ENCODE measurements around the gene RALGAPA2. TPM values are rescaled to one million over a fixed set of nuclear protein-coding genes. Genes with fewer than 3 reads are reported as not detected.
A peak's percentile ranks its signal among the peaks of the same experiment; 100 is the strongest.
"Not testable (repeated sequence)": the region's sequence is repeated elsewhere in the genome, so short reads cannot be mapped to it uniquely, and the experiment has no call there.

The RALGAPA2 gene
- total RNA-seq, 2 donors from 2014 or later: 55.5 to 80.0 TPM

DNA sequence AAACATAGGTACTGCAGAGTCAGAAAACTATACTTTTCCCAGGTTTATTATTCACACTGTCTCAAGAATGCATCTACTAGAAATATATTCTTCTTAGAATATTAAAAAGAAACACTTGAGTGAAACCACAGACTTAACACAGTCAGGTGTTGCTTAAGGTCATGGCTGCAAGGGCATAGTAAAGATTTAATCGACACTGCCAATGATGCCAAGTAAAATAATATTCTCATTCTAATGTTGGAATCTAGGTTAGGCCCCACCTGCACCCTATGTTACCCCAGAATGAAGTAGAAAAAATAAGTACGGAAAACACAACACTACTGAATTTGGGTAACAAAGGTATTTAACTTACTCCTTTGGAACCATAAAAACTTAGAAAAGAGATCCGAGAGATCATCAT lies 155.0 kb downstream of the RALGAPA2 start:
- intact Hi-C loops (cut with DNase I, micrococcal nuclease): no loop called here
- DNase-seq: no peak
- ATAC-seq: no peak

DNA sequence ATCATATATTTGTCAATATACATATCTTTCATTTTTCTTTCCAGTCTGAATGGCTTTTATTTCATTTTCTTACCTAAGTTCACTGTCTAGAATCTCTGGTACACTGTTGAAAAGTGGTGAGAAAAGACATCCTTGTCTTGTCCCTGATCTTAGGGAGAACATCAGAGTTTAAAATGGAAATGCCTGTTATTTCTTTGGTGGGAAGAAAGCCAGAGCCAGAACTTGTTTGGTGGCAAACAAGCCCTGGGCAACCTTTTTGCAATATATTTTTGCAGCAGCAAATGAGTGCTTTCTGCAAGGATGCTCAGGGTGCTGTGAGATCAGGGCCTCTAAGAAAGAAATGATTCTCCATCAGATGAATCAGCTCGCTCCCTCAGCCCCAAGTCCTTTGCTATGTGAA lies 156.6 kb downstream of the RALGAPA2 start:
- no peak for DNase-seq
- intact Hi-C loops (cut with DNase I, micrococcal nuclease): no loop called here
- no peak for ATAC-seq

DNA sequence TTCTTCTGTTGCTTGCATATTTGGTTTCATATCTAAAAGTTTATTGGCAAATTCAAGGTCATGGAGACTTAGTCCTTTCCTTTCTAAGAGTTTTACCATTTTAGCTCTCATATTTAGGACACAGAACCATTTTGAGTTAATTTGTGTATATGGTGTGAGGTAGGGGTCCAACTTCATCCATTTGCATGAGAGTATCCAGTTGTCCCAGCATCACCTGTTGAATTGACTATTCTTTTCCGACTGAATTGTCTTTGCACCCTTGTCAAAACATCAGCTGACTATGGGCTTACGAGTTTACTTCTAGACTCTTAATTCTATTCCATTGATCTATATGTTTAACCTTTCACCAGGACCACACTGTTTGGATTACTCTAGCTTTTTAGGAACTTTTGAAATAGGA lies 157.5 kb downstream of the RALGAPA2 start:
- no peak for ATAC-seq
- intact Hi-C loops (cut with DNase I, micrococcal nuclease): no loop called here
- no peak for DNase-seq

DNA sequence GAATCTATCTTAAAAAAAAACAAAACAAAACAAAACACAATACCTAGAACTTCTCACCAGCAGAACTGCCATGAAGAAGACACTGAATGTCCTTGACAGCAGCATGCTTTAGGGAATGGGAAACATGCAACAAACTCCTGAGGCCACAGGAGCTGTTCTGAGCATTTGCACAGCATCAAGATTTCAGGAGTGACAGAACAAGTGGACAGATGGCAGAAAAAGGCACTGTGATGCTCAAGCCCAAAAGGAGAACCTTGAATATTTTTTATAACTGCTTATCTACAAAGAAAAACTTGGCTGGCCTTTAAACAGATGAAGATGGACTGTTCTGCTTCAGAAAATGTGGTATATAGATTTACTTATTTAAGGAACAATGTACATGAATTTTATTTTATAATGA lies 158.9 kb downstream of the RALGAPA2 start:
- no peak for DNase-seq
- intact Hi-C loops (cut with DNase I, micrococcal nuclease): no loop called here

GRCh38 chr20:20552076-20552475 lies 160.4 kb downstream of the RALGAPA2 start:
- no peak for DNase-seq
- intact Hi-C loops (cut with DNase I, micrococcal nuclease): no loop called here

More for the DNA sequence above, 158.9 kb downstream of the RALGAPA2 start:
- ATAC-seq: no peak

DNA sequence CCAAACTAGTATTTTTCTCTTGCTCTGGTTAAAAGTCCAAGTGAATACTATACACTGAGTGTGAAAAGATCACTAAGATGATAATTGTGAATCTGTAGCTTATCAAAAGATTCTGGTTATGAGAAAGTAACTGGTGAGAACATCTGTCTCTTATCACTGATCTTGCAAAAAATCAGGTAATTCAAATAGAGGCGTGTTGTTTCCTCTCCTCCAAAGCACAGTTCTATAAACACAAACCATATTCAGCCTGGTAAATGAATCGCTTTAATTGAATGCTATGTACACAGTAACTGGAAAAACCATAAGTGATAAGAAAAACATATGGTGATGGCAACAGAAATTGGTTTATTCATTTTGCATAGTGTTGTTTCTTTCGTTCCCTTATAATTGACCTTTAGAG lies 161.0 kb downstream of the RALGAPA2 start:
- ATAC-seq: peak; percentile 58
- intact Hi-C loops (cut with DNase I, micrococcal nuclease): no loop called here
- DNase-seq: no peak

More at GRCh38 chr20:20552076-20552475, 160.4 kb downstream of the RALGAPA2 start:
- no peak for ATAC-seq

- DNase-seq (no peak), ATAC-seq (peak; percentile 68)
- intact Hi-C loops (cut with DNase I, micrococcal nuclease): no loop called here
Measured at GRCh38 chr20:20549704-20550103, 162.7 kb downstream of the RALGAPA2 start.

GRCh38 chr20:20549267-20549612 lies 163.2 kb downstream of the RALGAPA2 start:
- ATAC-seq (peak; percentile 14), DNase-seq (peak in 1 of 2 donors; percentile 30)
- intact Hi-C loops (cut with DNase I, micrococcal nuclease): no loop called here

GRCh38 chr20:20548527-20549266 lies 163.7 kb downstream of the RALGAPA2 start:
- DNase-seq (no peak), ATAC-seq (peak; percentile 77)
- intact Hi-C loops (cut with DNase I, micrococcal nuclease): no loop called here

DNA sequence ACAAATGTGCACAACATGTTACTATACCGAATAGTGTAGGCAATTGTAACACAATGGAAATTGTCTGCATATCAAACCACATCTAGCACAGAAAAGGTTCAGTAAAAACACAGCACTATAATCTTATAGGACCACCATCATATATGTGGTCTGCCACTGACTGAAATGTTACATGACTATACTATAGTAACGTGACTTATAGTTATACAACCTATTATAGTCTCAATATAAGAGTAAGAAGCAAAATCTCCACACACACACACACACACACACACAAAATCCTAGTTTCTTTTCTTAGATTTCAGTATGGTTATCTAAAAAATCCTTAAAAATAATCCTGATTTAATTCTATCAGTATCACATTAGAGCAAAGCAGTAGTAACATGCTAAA lies 164.6 kb downstream of the RALGAPA2 start:
- intact Hi-C loops (cut with DNase I, micrococcal nuclease): no loop called here
- DNase-seq (no peak), ATAC-seq (no peak)

DNA sequence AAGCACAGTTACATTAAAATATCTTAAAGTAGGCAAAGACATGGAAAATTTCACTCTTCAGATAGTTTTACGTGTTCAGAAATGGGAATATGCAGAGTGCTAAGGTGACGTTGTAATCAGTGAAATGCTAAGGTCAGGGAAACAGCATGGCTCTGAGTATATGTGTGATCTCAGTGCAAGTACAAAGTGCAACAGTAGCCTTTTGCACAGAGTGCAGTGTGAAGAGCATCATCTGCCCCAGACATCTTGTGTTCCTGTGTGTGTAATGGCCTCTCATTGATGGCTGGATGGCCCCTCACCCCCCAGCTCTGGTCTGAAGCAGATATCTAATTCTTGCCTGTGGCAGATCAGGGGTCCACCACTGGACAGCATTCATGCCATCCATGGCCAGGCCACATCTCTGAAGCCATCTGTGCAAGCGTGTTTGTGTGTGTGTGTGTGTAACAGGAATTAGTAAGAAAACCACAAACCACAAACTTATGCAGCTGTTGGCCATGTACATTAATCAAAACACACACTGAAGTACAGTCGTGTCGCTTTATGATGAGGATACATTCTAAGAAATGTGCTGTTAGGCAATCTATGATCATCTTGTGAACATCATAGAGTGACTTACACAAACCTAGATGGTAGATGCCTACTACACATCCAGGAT lies 165.1 kb downstream of the RALGAPA2 start:
- no peak for DNase-seq
- ATAC-seq: peak; percentile 76
- intact Hi-C loops (cut with DNase I, micrococcal nuclease): no loop called here

GRCh38 chr20:20546402-20546801 lies 166.0 kb downstream of the RALGAPA2 start:
- ATAC-seq (no peak), DNase-seq (no peak)

DNA sequence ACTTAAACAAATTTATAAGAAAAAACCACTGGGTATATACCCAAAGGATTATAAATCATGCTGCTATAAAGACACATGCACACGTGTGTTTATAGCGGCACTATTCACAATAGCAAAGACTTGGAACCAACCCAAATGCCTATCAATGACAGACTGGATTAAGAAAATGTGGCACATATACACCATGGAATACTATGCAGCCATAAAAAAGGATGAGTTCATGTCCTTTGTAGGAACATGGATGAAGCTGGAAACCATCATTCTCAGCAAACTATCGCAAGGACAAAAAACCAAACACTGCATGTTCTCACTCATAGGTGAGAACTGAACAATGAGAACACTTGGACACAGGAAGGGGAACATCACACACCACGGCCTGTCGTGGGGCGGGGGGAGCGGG lies 169.1 kb downstream of the RALGAPA2 start:
- intact Hi-C loops (cut with DNase I, micrococcal nuclease); ATAC-seq; DNase-seq: not testable (repeated sequence)

More at GRCh38 chr20:20546402-20546801, 166.0 kb downstream of the RALGAPA2 start:
- intact Hi-C loops (cut with DNase I, micrococcal nuclease): no loop called here

GRCh38 chr20:20536240-20536933 lies 176.1 kb downstream of the RALGAPA2 start:
- DNase-seq (no peak), ATAC-seq (peak; percentile 83)
- intact Hi-C loops (cut with DNase I, micrococcal nuclease): no loop called here

DNA sequence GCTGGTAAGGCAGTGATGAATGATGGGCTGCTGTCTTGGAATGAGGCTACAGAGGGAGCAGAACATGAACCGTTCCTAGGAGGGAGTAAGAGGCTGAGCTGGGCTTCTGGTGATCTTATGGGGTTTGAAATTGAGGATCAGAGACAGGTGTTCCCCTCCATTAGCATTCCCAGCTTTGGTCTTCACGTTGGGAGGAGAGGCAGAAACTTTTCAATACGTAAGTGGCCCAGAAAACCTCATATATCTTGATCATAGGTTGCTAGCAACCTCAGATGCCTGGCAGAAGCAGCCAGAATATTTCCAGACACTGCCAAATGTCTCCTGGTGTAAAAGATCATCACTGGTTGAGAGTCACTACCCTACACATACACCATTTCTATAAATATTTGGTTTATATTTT lies 177.4 kb downstream of the RALGAPA2 start:
- intact Hi-C loops (cut with DNase I, micrococcal nuclease): no loop called here

GRCh38 chr20:20531283-20531682 lies 181.2 kb downstream of the RALGAPA2 start:
- DNase-seq (no peak), ATAC-seq (no peak)
- intact Hi-C loops (cut with DNase I, micrococcal nuclease): no loop called here

More for the DNA sequence above, 177.4 kb downstream of the RALGAPA2 start:
- DNase-seq (no peak), ATAC-seq (no peak)

DNA sequence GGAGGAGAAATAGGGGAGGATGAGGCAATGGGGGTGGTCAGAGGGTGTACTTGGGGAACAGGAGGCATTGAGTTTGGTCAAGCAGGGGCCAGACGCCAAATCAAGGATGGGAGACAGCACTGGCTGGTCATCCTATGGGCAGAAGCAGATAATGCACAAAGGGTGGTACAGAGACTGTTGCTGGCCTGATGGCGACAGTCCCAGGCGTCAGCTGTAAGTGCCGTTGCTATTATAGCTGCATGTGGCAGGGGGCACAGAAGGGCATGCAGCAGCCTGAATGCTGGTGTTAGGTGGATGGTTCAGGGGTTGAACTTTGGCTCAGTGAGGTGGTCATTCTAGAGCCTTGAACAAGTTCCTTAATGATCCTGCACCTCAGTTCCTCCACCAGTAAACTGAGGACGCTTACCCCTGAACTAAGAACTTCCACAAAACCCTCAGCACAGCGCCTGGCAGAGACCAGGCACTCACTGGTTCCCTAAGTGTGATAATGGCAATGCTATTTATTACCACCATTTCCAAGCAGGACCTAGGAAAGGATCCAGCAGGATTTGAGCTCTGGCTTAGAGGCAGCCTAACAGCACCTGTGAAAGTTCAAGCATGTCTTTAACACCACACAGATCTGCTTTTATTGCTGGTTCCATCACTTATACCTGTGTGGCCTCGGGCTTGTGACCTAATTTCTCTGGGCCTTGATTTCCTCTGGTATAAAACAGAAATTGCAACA lies 181.9 kb downstream of the RALGAPA2 start:
- ATAC-seq (no peak), DNase-seq (no peak)
- intact Hi-C loops (cut with DNase I, micrococcal nuclease): no loop called here

- ATAC-seq (no peak), DNase-seq (no peak)
- intact Hi-C loops (cut with DNase I, micrococcal nuclease): no loop called here
Measured at GRCh38 chr20:20529597-20529996, 182.8 kb downstream of the RALGAPA2 start.

GRCh38 chr20:20528861-20529260 lies 183.6 kb downstream of the RALGAPA2 start:
- DNase-seq (no peak), ATAC-seq (no peak)
- intact Hi-C loops (cut with DNase I, micrococcal nuclease): no loop called here

All from left colon (tissue), 2 donors.